ENCODE measurements around the gene SRSF4.
"Not testable (repeated sequence)": the region's sequence is repeated elsewhere in the genome, so short reads cannot be mapped to it uniquely, and the experiment has no call there.

Gene SRSF4

GRCh38 chr1:29181413-29182225 lies at the start of gene SRSF4:
TSS of gene SRSF4 (minus strand) at chr1:29181900. CDS start at chr1:29181752, 148 bp downstream.
- peak; percentile 97 for DNase-seq

- DNase-seq, result peak; percentile 83
Measured at GRCh38 chr1:29230553-29231378, 49.1 kb upstream of the SRSF4 start, which contains the start of gene MECR. TSS of gene MECR (minus strand) at chr1:29230934. CDS start at chr1:29230906, 28 bp downstream.

GRCh38 chr1:29230204-29230552 lies 48.5 kb upstream of the SRSF4 start:
- no peak for DNase-seq

GRCh38 chr1:29227511-29227910 lies 45.8 kb upstream of the SRSF4 start:
- no peak for DNase-seq

- no peak for DNase-seq
Measured at GRCh38 chr1:29225361-29225760, 43.7 kb upstream of the SRSF4 start.

- no peak for DNase-seq
Measured at GRCh38 chr1:29224356-29224837, 42.7 kb upstream of the SRSF4 start.

GRCh38 chr1:29223521-29223920 lies 41.8 kb upstream of the SRSF4 start:
- no peak for DNase-seq

GRCh38 chr1:29222686-29223085 lies 41.0 kb upstream of the SRSF4 start:
- DNase-seq, result no peak

- not testable (repeated sequence) for DNase-seq
Measured at GRCh38 chr1:29222260-29222659, 40.6 kb upstream of the SRSF4 start.

GRCh38 chr1:29221296-29221695 lies 39.6 kb upstream of the SRSF4 start:
- no peak for DNase-seq

GRCh38 chr1:29218223-29218622 lies 36.5 kb upstream of the SRSF4 start:
- DNase-seq, result peak; percentile 12

- DNase-seq, result no peak
Measured at GRCh38 chr1:29217633-29218032, 35.9 kb upstream of the SRSF4 start.

GRCh38 chr1:29213055-29213454 lies 31.4 kb upstream of the SRSF4 start:
- no peak for DNase-seq

- DNase-seq, result no peak
Measured at GRCh38 chr1:29211086-29212030, 29.7 kb upstream of the SRSF4 start.

GRCh38 chr1:29210278-29211085 lies 28.8 kb upstream of the SRSF4 start:
- peak; percentile 33 for DNase-seq

- DNase-seq, result no peak
Measured at GRCh38 chr1:29209173-29209572, 27.5 kb upstream of the SRSF4 start.

GRCh38 chr1:29208442-29208841 lies 26.7 kb upstream of the SRSF4 start:
- no peak for DNase-seq

- DNase-seq, result peak; percentile 93
Measured at GRCh38 chr1:29202584-29203340, 21.1 kb upstream of the SRSF4 start.

GRCh38 chr1:29202053-29202452 lies 20.4 kb upstream of the SRSF4 start:
- DNase-seq, result peak; percentile 83

GRCh38 chr1:29201595-29202051 lies 19.9 kb upstream of the SRSF4 start:
- DNase-seq, result peak; percentile 44
